Thoracic aorta endothelial cell (primary cell): ENCODE measurements around the gene EPB41L2. TPM values are rescaled to one million over a fixed set of nuclear protein-coding genes. Genes with fewer than 3 reads are reported as not detected.

Experiments
- total RNA-seq: library from RNA; depleted of rRNA; stranded (reverse); fragments of >200 nt; gene quantifications from 2 replicates; pipeline ENCODE4 v1.2.3, GENCODE V29; 2012

The EPB41L2 gene
- total RNA-seq = 116 and 161 TPM in 2 replicates

GRCh38 chr6:131063028-131063763 is at the start of gene EPB41L2:
Gene EPB41L2, minus strand, starts transcription at chr6:131063245. Its CDS starts 106,760 bp downstream, at chr6:130956485.

GRCh38 chr6:130827247-130828149 is 235.5 kb downstream of the EPB41L2 start, which contains the start of gene SMLR1:
Gene SMLR1, plus strand, starts transcription at chr6:130827406. Its CDS starts 8 bp downstream, at chr6:130827414.

Other genes with a start within 250 kb of the EPB41L2 start
- not detected in 2 replicates for gene SMLR1, start 235.8 kb downstream of the EPB41L2 start, total RNA-seq
- gene AKAP7, start 72.2 kb upstream of the EPB41L2 start, total RNA-seq = 4.5 and 5.6 TPM in 2 replicates